Kidney (tissue), 14 donors: ENCODE results near the gene CRLF1. TPM values are rescaled to one million over a fixed set of nuclear protein-coding genes. Genes with fewer than 3 reads are reported as not detected.

Experiments used
- DNase-seq, 5 donors: peaks; one replicate each; pipeline ENCODE4 v3.0.0-alpha.2; 2013 to 2020
- FAIRE-seq: peaks from 2 replicates; lab custom pipeline; 2012; peaks lifted over from hg19 to GRCh38; lab: Jason Lieb, UNC
- H3K27ac ChIP-seq, 2 donors: one replicate each; pipeline ENCODE4 v1.7.0; 2013; ENCODE audit warnings: low read depth in 2 of 2, low read length in 2 of 2, inconsistent platforms in 1 of 2
- H3K27me3 ChIP-seq: one replicate; pipeline ENCODE4 v1.7.1; 2013; ENCODE audit warnings: low read length, inconsistent platforms; ENCODE audit not compliant: control insufficient read depth, insufficient read depth
- H3K36me3 ChIP-seq, 3 donors: one replicate each; pipeline versions ENCODE4 v1.7.0 to v1.7.1; 2013; ENCODE audit warnings: low read length in 3 of 3, control low read depth in 1 of 3, inconsistent platforms in 1 of 3; ENCODE audit not compliant: insufficient read depth in 3 of 3, control insufficient read depth in 2 of 3
- H3K4me1 ChIP-seq, 3 donors: one replicate each; pipeline versions ENCODE4 v1.7.0 to v1.7.1; 2013; ENCODE audit warnings: low read length in 3 of 3, inconsistent platforms in 1 of 3, low read depth in 1 of 3; ENCODE audit not compliant: control insufficient read depth in 2 of 3, insufficient read depth in 2 of 3
- H3K4me3 ChIP-seq, 3 donors: one replicate each; pipeline versions ENCODE4 v1.7.0 to v1.8.1; 2013; ENCODE audit warnings: low read length in 3 of 3, control low read depth in 1 of 3, inconsistent platforms in 1 of 3
- H3K9ac ChIP-seq, 3 donors: one replicate each; pipeline versions ENCODE4 v1.7.0 to v1.7.1; 2013; ENCODE audit warnings: low read length in 3 of 3, control low read depth in 1 of 3, inconsistent platforms in 1 of 3
- H3K9me3 ChIP-seq, 3 donors: one replicate each; pipeline versions ENCODE4 v1.7.0 to v1.7.1; 2013; ENCODE audit warnings: low read length in 3 of 3, control low read depth in 1 of 3, inconsistent platforms in 1 of 3; ENCODE audit not compliant: control insufficient read depth in 2 of 3, insufficient read depth in 1 of 3
- CTCF ChIP-seq: IDR thresholded peaks from 3 replicates; pipeline ENCODE4 v1.5.1; 2012; ENCODE audit warnings: mild to moderate bottlenecking, moderate library complexity, borderline replicate concordance; ENCODE audit not compliant: insufficient read depth; ENCODE audit errors: extremely low read depth
- intact Hi-C: fragments of 100-400 bp; cut with DNase I; formaldehyde crosslinking; loops from one replicate; pipeline ENCODE4 v1.11.1; 2022
- polyA plus RNA-seq: library from polyadenylated mRNA; stranded (reverse); fragments of 350-450 nt; fragmentation: Illumina TruSeq; extraction: RNeasy Lipid Tissue Mini Kit (QIAGEN cat#74804); gene quantifications from one replicate; pipeline ENCODE4 v1.2.3, GENCODE V29; 2014; ENCODE audit warnings: low read depth, low replicate concordance; ENCODE audit not compliant: insufficient read depth
- total RNA-seq: library from RNA; stranded (reverse); fragmentation: NEBNext Ultra II Directional; extraction: Animal tissue kit (Norgen Biotek cat#: 25700); gene quantifications from one replicate; pipeline ENCODE4 v1.2.1, GENCODE V29; 2021
- donor health status: control.
- donor health status: control.
- donor health status: control.
- donor health status: control.
- donor health status: control.
- donor health status: DM: yes; HTN: yes; CAD: no.
- donor health status: Normal renal cell carcinoma (clear cell type).

Gene CRLF1
- total and polyA plus RNA-seq, 2 donors from 2014 or later = 6.6 to 28.9 TPM

- peak overlapping the region; percentile 93 to 94 for H3K27ac ChIP-seq
- DNase-seq = no peak
- H3K9me3 ChIP-seq = no peaks in the 10 kb centered on the region
- H3K9ac ChIP-seq = peak overlapping the region; percentile 51 to 98 (median 92)
- H3K36me3 ChIP-seq = peaks cover 0 to 5% (median 0%) of the 10 kb centered on the region in 3 donors
- no peak for FAIRE-seq
- H3K27me3 ChIP-seq = no peaks in the 10 kb centered on the region
- intact Hi-C loops = no loop called here
- H3K4me1 ChIP-seq = peaks cover 0 to 3% (median 2%) of the 10 kb centered on the region in 3 donors
- TF ChIP-seq CTCF = no peak
- H3K4me3 ChIP-seq = peak overlapping the region; percentile 85 to 94 (median 94)
Observed at GRCh38 chr19:18558604-18559003, 48.0 kb downstream of the CRLF1 start.

DNA sequence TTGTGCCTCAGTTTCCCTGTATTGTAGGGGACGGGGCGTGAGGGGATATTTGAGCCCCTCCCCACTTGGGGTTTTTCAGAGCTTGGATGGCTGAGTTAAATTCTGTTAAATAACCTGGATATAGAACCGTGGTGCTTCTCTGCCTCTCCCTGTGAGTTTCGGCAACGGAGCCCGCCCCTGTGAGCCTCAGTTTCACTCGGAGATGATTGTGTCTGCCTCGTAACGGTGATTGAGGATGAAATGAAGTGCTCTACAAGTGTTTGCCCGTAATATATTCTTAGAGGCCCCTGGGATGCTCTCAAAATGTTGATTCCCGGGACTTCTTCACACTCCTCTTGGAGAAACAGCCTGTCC, 48.4 kb downstream of the CRLF1 start:
- FAIRE-seq = no peak
- no peak for TF ChIP-seq CTCF
- DNase-seq = no peak
- Histone ChIP-seq H3K27ac (peak overlapping the region; percentile 93 to 94), H3K9ac (peak overlapping the region; percentile 51 to 98 (median 92)), H3K4me3 (peak overlapping the region; percentile 85 to 94 (median 94)), H3K36me3 (peaks cover 0 to 5% (median 0%) of the 10 kb centered on the region in 3 donors), H3K4me1 (peaks cover 0 to 3% (median 2%) of the 10 kb centered on the region in 3 donors), H3K9me3 (no peaks in the 10 kb centered on the region), H3K27me3 (no peaks in the 10 kb centered on the region)
- intact Hi-C loops = no loop called here

DNA sequence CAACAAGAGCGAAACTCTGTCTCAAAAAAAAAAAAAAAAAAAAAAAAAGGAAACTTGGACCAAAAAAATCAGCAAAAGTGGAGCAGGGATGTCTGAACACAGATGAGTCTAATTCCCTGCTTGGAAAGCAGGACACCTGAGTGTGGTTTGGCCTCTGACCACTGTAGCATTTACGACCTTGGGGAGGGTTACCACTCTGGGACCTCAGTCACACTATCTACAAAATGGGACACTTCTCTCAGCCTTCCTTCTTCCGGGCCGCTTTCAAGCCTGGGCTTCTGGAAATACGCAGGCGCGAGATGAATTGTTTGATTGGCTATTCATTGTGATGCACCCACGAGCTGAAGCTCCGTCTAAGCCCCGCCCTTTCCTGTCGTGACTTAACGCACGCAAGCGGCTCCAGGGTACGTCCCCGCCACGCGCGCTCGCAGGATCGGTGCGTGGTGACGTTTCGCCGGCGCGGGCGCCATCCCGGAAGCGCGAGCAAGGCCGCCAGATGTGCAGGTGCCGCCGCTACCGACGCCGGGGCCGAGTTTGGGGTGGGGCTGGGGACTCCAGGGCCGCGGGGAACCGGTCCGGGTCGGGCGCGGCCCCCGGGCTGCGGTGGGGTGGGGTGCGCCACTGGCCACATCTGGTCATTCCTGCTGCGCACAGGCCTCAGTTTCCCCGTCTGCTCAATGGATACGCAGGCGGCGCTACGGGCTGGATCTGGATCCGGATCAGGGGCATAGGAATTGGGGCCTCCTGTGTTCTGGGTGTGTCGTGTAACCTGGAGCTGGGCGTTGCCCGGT, 49.0 kb downstream of the CRLF1 start, which contains the start of gene KXD1:
Gene KXD1 (plus strand): TSS at position 460 of the 791 bp plus-strand sequence. CDS start 4,187 bp downstream, outside the sequence.
- peak; percentile 66 for FAIRE-seq
- peak within 1 kb of the TSS; percentile 89 to 98 (median 92) for H3K9ac ChIP-seq
- intact Hi-C loops = no loop called here

More for the DNA sequence above, 49.0 kb downstream of the CRLF1 start, which contains the start of gene KXD1:
- peak; percentile 94 to 99 (median 98) for DNase-seq
- peak within 1 kb of the TSS; percentile 85 to 94 (median 94) for H3K4me3 ChIP-seq
- peaks cover 0 to 5% (median 0%) of the 10 kb centered on the region in 3 donors for H3K36me3 ChIP-seq
- H3K9me3 ChIP-seq = no peaks in the 10 kb centered on the region
- H3K27me3 ChIP-seq = no peaks in the 10 kb centered on the region
- no peak for TF ChIP-seq CTCF
- peak within 1 kb of the TSS; percentile 93 to 94 for H3K27ac ChIP-seq
- H3K4me1 ChIP-seq = peaks cover 0 to 3% (median 2%) of the 10 kb centered on the region in 3 donors
